IPS-20b (cell line): ENCODE data around the gene STK38.
"Not testable (repeated sequence)": the region's sequence is repeated elsewhere in the genome, so short reads cannot be mapped to it uniquely, and the experiment has no call there.

ENCODE experiments used
- H3K27ac ChIP-seq: one replicate; pipeline ENCODE4 v1.5.1; 2013; ENCODE audit warnings: low read length
- H3K27me3 ChIP-seq: 2 replicates; pipeline ENCODE4 v1.6.1; 2013; ENCODE audit warnings: mild to moderate bottlenecking, low read length, inconsistent platforms; ENCODE audit not compliant: insufficient read depth
- H3K36me3 ChIP-seq: 2 replicates; pipeline ENCODE4 v1.6.1; 2013; ENCODE audit warnings: low read depth, mild to moderate bottlenecking, inconsistent platforms, low read length, moderate library complexity; ENCODE audit not compliant: insufficient read depth
- H3K4me1 ChIP-seq: 2 replicates; pipeline ENCODE4 v1.6.1; 2013; ENCODE audit warnings: mild to moderate bottlenecking, control low read depth, inconsistent platforms, low read length, moderate library complexity; ENCODE audit not compliant: insufficient read depth
- H3K4me3 ChIP-seq: 2 replicates; pipeline ENCODE4 v1.5.1; 2013; ENCODE audit warnings: mild to moderate bottlenecking, low read length, inconsistent platforms
- H3K9ac ChIP-seq: 2 replicates; pipeline ENCODE4 v1.6.1; 2013; ENCODE audit warnings: low read depth, mild to moderate bottlenecking, inconsistent platforms, low read length, moderate library complexity
- H3K9me3 ChIP-seq: 2 replicates; pipeline ENCODE4 v1.6.1; 2013; ENCODE audit warnings: mild to moderate bottlenecking, low read depth, low read length, inconsistent platforms; ENCODE audit not compliant: insufficient read depth

STK38 gene

GRCh38 chr6:36578431-36578830 lies 31.2 kb upstream of the STK38 start:
- Histone ChIP-seq H3K4me1 (peaks cover 7% of the 10 kb centered on the region; the same call in 1 of the 2 replicates), H3K9me3 (no peaks in the 10 kb centered on the region), H3K36me3 (no peaks in the 10 kb centered on the region), H3K27ac (no peak overlapping the region), H3K4me3 (no peak overlapping the region), H3K27me3 (no peaks in the 10 kb centered on the region), H3K9ac (no peak overlapping the region)

GRCh38 chr6:36578030-36578429 lies 30.8 kb upstream of the STK38 start:
- H3K27me3 ChIP-seq, result no peaks in the 10 kb centered on the region
- H3K4me1 ChIP-seq, result peaks cover 7% of the 10 kb centered on the region; the same call in 1 of the 2 replicates
- no peak overlapping the region for H3K4me3 ChIP-seq
- no peak overlapping the region for H3K27ac ChIP-seq
- H3K36me3 ChIP-seq, result no peaks in the 10 kb centered on the region
- H3K9me3 ChIP-seq, result no peaks in the 10 kb centered on the region
- H3K9ac ChIP-seq, result no peak overlapping the region

DNA sequence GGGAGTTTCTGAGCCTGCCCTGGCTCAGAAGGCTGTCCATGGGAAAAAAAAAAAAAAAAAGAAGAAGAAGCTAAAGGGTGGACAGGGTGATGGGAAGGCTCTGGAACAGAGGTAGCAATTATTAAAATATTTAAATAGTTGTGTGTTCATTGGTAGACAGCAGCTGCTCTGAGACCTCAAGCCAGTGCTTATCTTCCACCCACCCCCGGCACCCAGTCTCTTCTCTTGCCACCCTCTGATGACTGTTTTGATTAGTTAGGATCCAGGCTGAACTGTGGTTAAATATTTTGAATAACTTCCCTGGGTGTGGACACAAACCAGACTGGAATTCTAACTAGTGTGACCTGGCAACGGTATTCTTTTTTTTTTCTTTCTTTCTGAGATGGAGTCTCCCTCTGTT lies 30.0 kb upstream of the STK38 start:
- Histone ChIP-seq H3K4me3 (no peak overlapping the region), H3K9ac (no peak overlapping the region), H3K27ac (no peak overlapping the region), H3K9me3 (no peaks in the 10 kb centered on the region), H3K36me3 (no peaks in the 10 kb centered on the region), H3K4me1 (peaks cover 7% of the 10 kb centered on the region; the same call in 1 of the 2 replicates), H3K27me3 (no peaks in the 10 kb centered on the region)

DNA sequence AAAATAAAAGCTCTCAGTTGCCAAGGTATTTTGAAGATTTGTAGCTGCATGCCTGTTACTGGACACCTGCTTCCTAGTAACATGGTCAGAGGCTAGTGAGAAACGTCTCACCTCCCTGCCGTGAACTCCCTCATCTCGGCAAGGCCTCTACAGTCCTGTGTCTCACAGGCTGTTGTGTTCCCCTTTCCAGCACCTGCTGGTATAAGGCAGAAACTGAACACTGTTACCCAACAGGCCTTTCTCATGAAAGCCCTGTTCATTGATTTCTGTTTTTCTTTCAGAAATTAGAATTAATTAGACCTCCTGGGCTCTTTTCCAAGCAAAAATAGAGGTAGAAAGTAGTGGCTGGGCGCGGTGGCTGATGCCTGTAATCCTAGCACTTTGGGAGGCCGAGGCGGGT lies 29.3 kb upstream of the STK38 start:
- no peaks in the 10 kb centered on the region for H3K27me3 ChIP-seq
- H3K9ac ChIP-seq, result no peak overlapping the region
- no peak overlapping the region for H3K4me3 ChIP-seq
- no peak overlapping the region for H3K27ac ChIP-seq
- H3K9me3 ChIP-seq, result no peaks in the 10 kb centered on the region
- no peaks in the 10 kb centered on the region for H3K36me3 ChIP-seq
- H3K4me1 ChIP-seq, result peaks cover 7% of the 10 kb centered on the region; the same call in 1 of the 2 replicates

- no peak overlapping the region for H3K4me3 ChIP-seq
- peaks cover 3% of the 10 kb centered on the region; the same call in 1 of the 2 replicates for H3K4me1 ChIP-seq
- no peaks in the 10 kb centered on the region for H3K27me3 ChIP-seq
- no peak overlapping the region for H3K9ac ChIP-seq
- no peaks in the 10 kb centered on the region for H3K36me3 ChIP-seq
- no peaks in the 10 kb centered on the region for H3K9me3 ChIP-seq
- H3K27ac ChIP-seq, result no peak overlapping the region
Observed at GRCh38 chr6:36574679-36575078, 27.4 kb upstream of the STK38 start.

DNA sequence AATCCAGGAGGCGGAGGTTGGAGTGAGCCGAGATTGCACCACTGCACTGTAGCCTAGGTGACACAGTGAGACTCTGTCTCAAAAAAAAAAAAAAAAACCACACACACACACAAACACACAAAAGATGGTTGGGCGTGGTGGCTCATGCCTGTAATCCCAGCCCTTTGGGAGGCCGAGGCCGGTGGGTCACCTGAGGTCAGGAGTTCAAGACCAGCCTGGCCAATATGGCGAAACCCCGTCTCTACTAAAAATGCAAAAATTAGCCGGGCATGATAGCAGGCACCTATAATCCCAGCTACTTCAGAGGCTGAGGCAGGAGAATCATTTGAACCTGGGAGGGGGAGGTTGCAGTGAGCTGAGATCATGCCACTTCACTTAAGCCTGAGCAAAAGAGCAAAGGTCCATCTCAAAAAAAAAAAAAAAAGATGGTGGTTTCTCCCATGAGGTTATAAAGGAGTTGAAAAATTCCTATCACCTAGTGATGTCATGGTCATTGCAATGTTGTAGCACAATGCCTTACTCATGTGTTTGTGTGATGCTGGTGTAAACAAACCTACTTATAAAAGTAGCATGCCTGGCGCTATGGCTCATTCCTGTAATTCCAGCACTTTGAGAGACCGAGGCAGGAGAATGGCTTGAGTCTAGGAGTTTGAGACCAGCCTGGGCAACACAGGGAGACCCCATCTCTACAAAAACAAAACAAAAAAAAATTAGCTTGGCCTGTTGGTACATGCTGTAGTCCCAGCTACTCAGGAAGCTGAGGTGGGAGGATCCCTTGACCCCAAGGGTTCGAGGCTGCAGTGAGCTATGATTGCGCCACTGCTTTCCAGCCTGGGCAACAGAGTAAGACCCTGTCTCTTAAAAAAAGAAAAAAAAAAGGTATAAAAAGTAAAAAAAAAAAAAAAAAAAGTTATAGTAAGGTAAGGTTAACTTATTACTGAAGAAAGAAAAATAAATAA lies 25.4 kb upstream of the STK38 start:
- not testable (repeated sequence) for H3K4me1 ChIP-seq, H3K9me3 ChIP-seq, H3K36me3 ChIP-seq, H3K27me3 ChIP-seq, H3K9ac ChIP-seq, H3K27ac ChIP-seq, H3K4me3 ChIP-seq

GRCh38 chr6:36571122-36572043 lies 24.1 kb upstream of the STK38 start:
- Histone ChIP-seq H3K9ac (no peak overlapping the region), H3K27me3 (no peaks in the 10 kb centered on the region), H3K27ac (no peak overlapping the region), H3K4me3 (no peak overlapping the region), H3K36me3 (no peaks in the 10 kb centered on the region), H3K4me1 (no peaks in the 10 kb centered on the region), H3K9me3 (no peaks in the 10 kb centered on the region)

DNA sequence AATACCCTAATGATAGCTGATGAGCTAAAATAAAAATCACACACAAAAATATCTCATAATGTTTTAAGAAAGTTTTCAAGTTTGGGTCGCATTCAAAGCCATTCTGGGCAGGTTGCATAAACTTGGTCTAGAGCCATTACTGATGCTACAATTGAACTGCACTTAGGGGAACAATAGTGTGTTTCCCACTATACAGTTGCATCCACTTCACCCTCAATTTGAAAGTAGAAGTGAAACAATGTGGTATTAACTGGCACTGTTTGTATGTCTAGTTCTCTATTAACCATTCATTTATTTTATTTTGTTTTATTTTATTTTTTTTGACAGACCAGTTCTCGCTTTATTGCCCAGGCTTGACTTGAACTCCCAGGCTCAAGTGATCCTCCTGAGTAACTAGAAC lies 23.0 kb upstream of the STK38 start:
- Histone ChIP-seq H3K27ac (no peak overlapping the region), H3K4me1 (no peaks in the 10 kb centered on the region)

DNA sequence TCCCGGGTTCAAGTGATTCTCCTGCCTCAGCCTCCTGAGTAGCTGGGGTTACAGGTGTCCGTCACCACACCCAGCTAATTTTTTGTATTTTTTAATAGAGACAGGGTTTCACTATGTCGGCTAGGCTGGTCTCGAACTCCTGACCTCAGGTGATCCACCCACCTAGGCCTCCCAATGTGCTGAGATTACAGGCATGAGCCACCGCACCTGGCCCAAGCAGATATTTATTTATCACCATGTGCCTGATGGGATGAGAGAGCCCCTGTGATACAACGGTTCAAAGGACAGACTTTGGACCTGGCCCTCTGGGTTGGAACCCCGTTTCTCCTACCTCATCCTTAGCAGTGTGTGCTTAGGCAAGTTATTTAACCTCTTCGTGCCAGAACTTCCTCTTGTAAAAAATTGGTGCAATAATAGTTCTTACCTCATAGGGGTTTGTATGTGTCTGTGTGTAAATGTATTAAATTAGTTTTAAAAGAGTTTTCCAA lies 19.2 kb upstream of the STK38 start:
- H3K27ac ChIP-seq, result no peak overlapping the region

More for the DNA sequence above, 23.0 kb upstream of the STK38 start:
- Histone ChIP-seq H3K27me3 (no peaks in the 10 kb centered on the region), H3K36me3 (no peaks in the 10 kb centered on the region), H3K4me3 (no peak overlapping the region), H3K9ac (no peak overlapping the region), H3K9me3 (no peaks in the 10 kb centered on the region)

DNA sequence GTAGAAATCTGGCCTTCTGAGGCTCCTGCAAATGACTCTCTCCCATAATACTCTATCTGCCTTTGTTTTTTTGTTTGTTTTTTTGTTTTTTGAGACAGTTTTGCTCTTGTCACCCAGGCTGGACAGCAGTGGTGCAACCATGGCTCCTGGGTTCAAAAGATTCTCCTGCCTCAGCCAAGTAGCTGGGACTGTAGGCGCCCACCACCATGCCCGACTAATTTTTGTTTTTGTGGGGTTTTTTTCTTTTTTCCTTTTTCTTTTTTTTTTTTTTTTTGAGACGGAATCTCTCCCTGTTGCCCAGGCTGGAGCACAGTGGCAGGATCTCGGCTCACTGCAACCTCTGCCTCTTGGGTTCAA lies 16.6 kb upstream of the STK38 start:
- no peak overlapping the region for H3K27ac ChIP-seq

More for the DNA sequence above, 19.2 kb upstream of the STK38 start:
- no peak overlapping the region for H3K9ac ChIP-seq
- H3K4me3 ChIP-seq, result no peak overlapping the region
- H3K9me3 ChIP-seq, result no peaks in the 10 kb centered on the region
- H3K27me3 ChIP-seq, result no peaks in the 10 kb centered on the region
- H3K4me1 ChIP-seq, result no peaks in the 10 kb centered on the region
- H3K36me3 ChIP-seq, result no peaks in the 10 kb centered on the region

GRCh38 chr6:36563237-36563927 lies 16.1 kb upstream of the STK38 start:
- Histone ChIP-seq H3K4me3 (no peak overlapping the region), H3K27me3 (no peaks in the 10 kb centered on the region), H3K9me3 (no peaks in the 10 kb centered on the region), H3K36me3 (no peaks in the 10 kb centered on the region), H3K27ac (no peak overlapping the region), H3K9ac (no peak overlapping the region), H3K4me1 (no peaks in the 10 kb centered on the region)

More for the DNA sequence above, 16.6 kb upstream of the STK38 start:
- no peaks in the 10 kb centered on the region for H3K4me1 ChIP-seq
- H3K9me3 ChIP-seq, result no peaks in the 10 kb centered on the region
- no peaks in the 10 kb centered on the region for H3K27me3 ChIP-seq
- H3K4me3 ChIP-seq, result no peak overlapping the region
- no peak overlapping the region for H3K9ac ChIP-seq
- H3K36me3 ChIP-seq, result no peaks in the 10 kb centered on the region
